ENCODE results near the gene NOTUM. TPM values are rescaled to one million over a fixed set of nuclear protein-coding genes. Genes with fewer than 3 reads are reported as not detected.

Gene NOTUM
- total and polyA plus RNA-seq, 9 of the 15 experiments (the other 6 are each of a cell fraction or from before 2014, with no cell fraction given) = 0.03 to 14.0 (median 4.1) TPM

DNA sequence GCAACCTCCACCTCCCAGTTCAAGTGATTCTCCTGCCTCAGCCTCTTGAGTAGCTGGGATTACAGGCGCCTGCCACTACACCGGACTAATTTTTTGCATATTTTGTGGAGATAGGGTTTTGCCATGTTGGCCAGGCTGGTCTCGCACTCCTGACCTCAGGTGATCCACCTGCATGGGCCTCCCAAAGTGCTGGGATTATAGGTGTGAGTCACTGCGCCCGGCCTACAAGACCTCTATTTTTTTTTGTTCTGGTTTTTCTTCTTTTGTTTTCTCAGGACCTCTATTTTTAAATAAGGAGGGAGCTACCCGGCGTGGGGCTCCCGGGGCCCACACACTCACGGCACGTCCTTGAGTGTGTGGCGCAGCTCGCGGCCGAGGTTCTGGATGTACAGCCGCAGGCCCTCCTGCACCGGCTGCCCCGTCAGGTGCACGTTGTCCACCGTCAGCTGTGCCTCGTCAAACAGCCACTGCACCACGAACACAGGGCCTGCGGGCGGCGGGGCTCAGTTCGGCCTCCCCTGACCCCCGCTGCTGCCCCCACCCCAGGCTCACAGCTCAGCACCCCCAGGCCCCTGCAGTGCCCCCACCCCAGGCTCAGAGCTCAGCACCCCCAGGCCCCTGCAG is 5.8 kb downstream of the NOTUM start:
- FAIRE-seq = no peak
- Histone ChIP-seq H2AFZ (ENCODE audit: low read depth, low read length) (no peak overlapping the region), H3K4me2 (ENCODE audit: insufficient read depth, low read length) (no peak overlapping the region), H3K27ac (ENCODE audit: extremely low read depth, low read depth, low read length) (no peak overlapping the region), H3K36me3 (ENCODE audit: control insufficient read depth, insufficient read depth, low read length) (peaks cover 19% of the 10 kb centered on the region; the same call in 2 of the 3 replicates), H3K9me3 (replicated peaks; ENCODE audit: control insufficient read depth, insufficient read depth, low read depth, low read length) (no peaks in the 10 kb centered on the region; the same call in 1 of the 2 replicates), H3K4me1 (replicated peaks in 1 of 2; ENCODE audit: control insufficient read depth in 2 of 2, insufficient read depth in 2 of 2, low read length in 2 of 2) (peaks cover 7 to 55% of the 10 kb centered on the region in 2 experiments; a peak in 4 of 5 replicates), H3K9me1 (ENCODE audit: control insufficient read depth, insufficient read depth, low read length) (no peaks in the 10 kb centered on the region), H3K27me3 (ENCODE audit: control insufficient read depth in 2 of 2, insufficient read depth in 2 of 2, low read length in 2 of 2) (no peaks in the 10 kb centered on the region), H3K9ac (ENCODE audit: insufficient read depth in 1 of 2, low read depth in 2 of 2, low read length in 2 of 2) (no peak overlapping the region), H4K20me1 (replicated peaks; ENCODE audit: control insufficient read depth, insufficient read depth, low read length) (no peaks in the 10 kb centered on the region), H3K4me3 (no peak overlapping the region), H3K79me2 (ENCODE audit: control insufficient read depth, insufficient read depth, low read length) (peaks cover 19% of the 10 kb centered on the region)
- ATAC-seq = no peak
- TF ChIP-seq RBFOX2 (IDR thresholded peaks at IDR 0.05; ENCODE audit: low read depth, low read length) = peak; percentile 58
- TF ChIP-seq BDP1 (IDR thresholded peaks at IDR 0.05; ENCODE audit: insufficient read depth, insufficient read length) = no peak
- peak; percentile 40; the same call in 1 of the 2 replicates for TF ChIP-seq POLR2G (IDR thresholded peaks at IDR 0.05; ENCODE audit: low read depth, low read length)
- WGBS (ENCODE audit: insufficient coverage, low coverage, missing lambda C conversion rate) = 87% methylated on average over 3 of the region's 26 CpGs
- CTCF ChIA-PET (ENCODE audit: low intra/inter-chr PET ratio) = no interaction called here
- POLR2A ChIA-PET = interaction anchor here (1.0 to 1.8 kb wide), 4 partner anchors 14 to 68 kb away, joined by 3 to 12 read pairs (median 6); partner anchors contain the start of genes CENPX, LRRC45 and PYCR1
- DNase-seq (ENCODE audit: extremely low read depth in 1 of 4, low spot score in 3 of 4) = no peak
- in situ Hi-C loops (cut with MboI) (no loop called here), intact Hi-C loops (cut with micrococcal nuclease) (loop anchor here (10.0 kb wide), 1 partner anchor 200 kb away; no protein-coding TSS in a partner anchor)
- BruUV-seq (replicated peaks) = no TSS peak
